Measurements from ENCODE around the gene F2RL3.

F2RL3 gene

GRCh38 chr19:16897856-16898161, 9.0 kb downstream of the F2RL3 start:
- no peak for TF ChIP-seq CTCF (IDR thresholded peaks at IDR 0.05; ENCODE audit: low read depth, low read length)
- H3K4me3 ChIP-seq (ENCODE audit: low read depth, low read length): peak overlapping the region; percentile 48
- DNase-seq (ENCODE audit: low read depth, low spot score): no peak
- in situ Hi-C loops (cut with HindIII; ENCODE audit: low sequenced_read_pairs): no loop called here

DNA sequence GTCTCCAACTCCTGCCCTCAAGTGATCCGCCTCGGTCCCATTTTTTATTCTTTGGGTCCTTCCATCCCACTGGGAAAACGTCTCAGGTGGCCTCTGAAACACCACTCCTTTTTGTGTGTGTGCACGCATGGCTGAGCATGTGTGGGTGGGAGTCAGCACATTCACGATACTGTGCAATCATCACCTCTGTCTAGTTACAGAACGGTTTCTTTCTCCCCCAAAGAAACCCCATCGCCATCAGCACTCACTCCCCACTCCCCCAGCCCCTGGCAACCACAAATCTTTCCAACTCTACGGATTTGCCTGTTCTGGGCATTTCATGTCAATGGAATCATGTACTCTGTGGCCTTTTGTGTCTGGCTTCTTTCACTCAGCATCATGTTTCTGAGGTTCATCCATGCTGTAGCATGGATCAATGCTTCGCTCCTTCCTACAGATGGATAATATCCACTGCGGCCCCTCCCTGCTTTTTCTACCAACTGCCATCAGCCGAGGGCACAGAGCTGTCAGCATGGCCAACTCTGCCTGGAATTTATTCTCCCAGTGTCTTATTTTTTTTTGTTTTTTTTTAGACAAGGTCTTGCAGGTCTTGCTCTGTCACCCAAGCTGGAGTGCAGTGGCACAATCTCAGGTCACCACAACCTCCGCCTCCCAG, 9.7 kb downstream of the F2RL3 start:
- no peak for TF ChIP-seq CTCF (IDR thresholded peaks at IDR 0.05; ENCODE audit: low read depth, low read length)
- DNase-seq (ENCODE audit: low read depth, low spot score): no peak
- in situ Hi-C loops (cut with HindIII; ENCODE audit: low sequenced_read_pairs): no loop called here
- H3K4me3 ChIP-seq (ENCODE audit: low read depth, low read length): no peak overlapping the region

DNA sequence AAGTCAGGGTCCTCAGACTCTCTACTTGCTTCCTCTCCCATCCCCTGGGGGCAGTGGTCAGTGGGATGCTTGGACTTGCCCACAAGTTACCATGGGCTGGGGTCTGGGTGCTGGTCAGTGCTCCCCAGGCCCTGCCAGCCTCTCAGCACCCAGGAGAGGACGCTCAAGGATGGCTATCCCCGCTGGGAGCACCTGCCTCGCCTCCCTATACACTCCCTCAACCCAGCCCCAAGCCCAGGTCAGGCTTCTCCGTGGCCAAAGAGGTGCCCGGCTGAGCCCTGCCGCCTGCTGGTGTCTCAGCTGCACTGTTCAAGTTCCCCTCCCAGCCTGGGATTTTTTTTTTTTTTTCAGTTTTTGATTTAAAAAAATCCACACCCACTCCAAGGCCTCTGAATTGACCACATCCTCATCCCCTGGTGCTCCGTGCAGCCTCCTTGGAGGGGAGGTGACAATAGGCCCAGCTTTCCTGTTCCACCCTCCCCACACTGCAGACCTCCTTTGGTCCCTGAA, 10.8 kb downstream of the F2RL3 start:
- H3K4me3 ChIP-seq (ENCODE audit: low read depth, low read length): no peak overlapping the region

GRCh38 chr19:16901491-16902175, 12.8 kb downstream of the F2RL3 start:
- TF ChIP-seq CTCF (IDR thresholded peaks at IDR 0.05; ENCODE audit: low read depth, low read length): no peak
- in situ Hi-C loops (cut with HindIII; ENCODE audit: low sequenced_read_pairs): no loop called here
- H3K4me3 ChIP-seq (ENCODE audit: low read depth, low read length): no peak overlapping the region
- no peak for DNase-seq (ENCODE audit: low read depth, low spot score)

More for the DNA sequence above, 10.8 kb downstream of the F2RL3 start:
- peak; percentile 18 for DNase-seq (ENCODE audit: low read depth, low spot score)
- in situ Hi-C loops (cut with HindIII; ENCODE audit: low sequenced_read_pairs): no loop called here
- peak; percentile 64 for TF ChIP-seq CTCF (IDR thresholded peaks at IDR 0.05; ENCODE audit: low read depth, low read length)

- DNase-seq (ENCODE audit: low read depth, low spot score): no peak
- H3K4me3 ChIP-seq (ENCODE audit: low read depth, low read length): no peak overlapping the region
- in situ Hi-C loops (cut with HindIII; ENCODE audit: low sequenced_read_pairs): no loop called here
- TF ChIP-seq CTCF (IDR thresholded peaks at IDR 0.05; ENCODE audit: low read depth, low read length): no peak
Observed at GRCh38 chr19:16902545-16902944, 13.7 kb downstream of the F2RL3 start.

DNA sequence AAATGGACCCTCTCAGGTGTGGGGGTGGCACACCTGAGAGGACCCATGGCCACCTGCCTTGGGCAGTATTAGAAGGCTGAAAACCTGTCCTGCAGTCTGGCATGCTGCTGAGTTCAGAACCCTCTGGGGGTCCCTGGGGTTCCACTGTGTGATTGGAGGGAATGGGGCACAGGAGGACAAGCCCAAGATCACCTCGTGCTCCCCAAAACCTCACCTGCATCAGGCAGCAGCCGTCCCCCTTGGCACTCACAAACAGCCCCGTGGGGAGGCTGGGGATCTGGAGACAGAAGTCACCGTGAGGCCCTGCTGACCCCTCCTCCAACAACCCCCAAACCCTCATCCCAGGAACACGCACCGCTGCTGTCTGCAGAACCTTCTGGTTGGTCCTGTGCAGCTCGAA, 14.5 kb downstream of the F2RL3 start:
- in situ Hi-C loops (cut with HindIII; ENCODE audit: low sequenced_read_pairs): no loop called here
- no peak for DNase-seq (ENCODE audit: low read depth, low spot score)
- no peak overlapping the region for H3K4me3 ChIP-seq (ENCODE audit: low read depth, low read length)
- no peak for TF ChIP-seq CTCF (IDR thresholded peaks at IDR 0.05; ENCODE audit: low read depth, low read length)
